SU-DHL-6 (cell line): Measurements from ENCODE around the gene TAF11L14.

Experiments
- EZH2phosphoT487 ChIP-seq: fragments of 200-600 bp; sonication (generic), shearing (Covaris generic); conservative IDR thresholded peaks from 2 replicates; pipeline ENCODE4 v1.6.1; 2018; ENCODE audit warnings: mild to moderate bottlenecking, antibody characterized with exemption, low read length, moderate library complexity, mixed read lengths
- TF ChIP-seq, protein P1 (sequence below): fragments of 200-600 bp; sonication (generic); IDR thresholded peaks from one replicate; pipeline ENCODE4 v1.5.1; 2017; ENCODE audit warnings: antibody characterized with exemption, mild to moderate bottlenecking, low read length, moderate library complexity; ENCODE audit not compliant: insufficient read depth, poor library complexity, severe bottlenecking

DNA sequence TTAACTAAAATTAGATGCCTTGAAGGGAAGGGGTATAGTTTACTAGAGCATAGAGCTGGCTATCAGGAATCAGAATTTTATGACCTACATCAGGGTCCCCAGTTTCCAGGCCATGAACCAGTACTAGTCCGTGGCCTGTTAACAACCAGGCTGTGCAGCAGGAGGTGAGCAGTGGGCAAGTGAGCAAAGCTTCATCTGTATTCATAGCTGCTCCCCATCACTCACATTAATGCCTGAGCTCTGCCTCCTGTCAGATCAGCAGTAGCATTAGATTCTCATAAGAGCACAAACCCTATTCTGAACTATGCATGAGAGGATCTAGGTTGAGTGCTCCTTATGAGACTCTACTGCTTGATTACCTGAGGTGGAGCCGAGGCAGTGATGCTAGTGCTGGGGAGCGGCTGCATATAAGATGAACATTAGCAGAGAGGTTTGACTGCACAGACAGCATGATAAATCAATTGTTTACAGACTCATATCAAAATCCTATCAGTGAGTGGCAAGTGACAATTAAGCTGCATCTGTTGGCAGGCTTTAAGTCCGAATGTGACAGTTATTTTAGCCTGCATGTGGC lies 44.6 kb downstream of the TAF11L14 start:
- TF ChIP-seq, protein P1, sequence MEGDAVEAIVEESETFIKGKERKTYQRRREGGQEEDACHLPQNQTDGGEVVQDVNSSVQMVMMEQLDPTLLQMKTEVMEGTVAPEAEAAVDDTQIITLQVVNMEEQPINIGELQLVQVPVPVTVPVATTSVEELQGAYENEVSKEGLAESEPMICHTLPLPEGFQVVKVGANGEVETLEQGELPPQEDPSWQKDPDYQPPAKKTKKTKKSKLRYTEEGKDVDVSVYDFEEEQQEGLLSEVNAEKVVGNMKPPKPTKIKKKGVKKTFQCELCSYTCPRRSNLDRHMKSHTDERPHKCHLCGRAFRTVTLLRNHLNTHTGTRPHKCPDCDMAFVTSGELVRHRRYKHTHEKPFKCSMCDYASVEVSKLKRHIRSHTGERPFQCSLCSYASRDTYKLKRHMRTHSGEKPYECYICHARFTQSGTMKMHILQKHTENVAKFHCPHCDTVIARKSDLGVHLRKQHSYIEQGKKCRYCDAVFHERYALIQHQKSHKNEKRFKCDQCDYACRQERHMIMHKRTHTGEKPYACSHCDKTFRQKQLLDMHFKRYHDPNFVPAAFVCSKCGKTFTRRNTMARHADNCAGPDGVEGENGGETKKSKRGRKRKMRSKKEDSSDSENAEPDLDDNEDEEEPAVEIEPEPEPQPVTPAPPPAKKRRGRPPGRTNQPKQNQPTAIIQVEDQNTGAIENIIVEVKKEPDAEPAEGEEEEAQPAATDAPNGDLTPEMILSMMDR = no peak
- TF ChIP-seq EZH2phosphoT487 = no peak
